Progenitor cell of endocrine pancreas (in vitro differentiated cells): ENCODE data around the gene HIRA. TPM values are rescaled to one million over a fixed set of nuclear protein-coding genes. Genes with fewer than 3 reads are reported as not detected.
"Not testable (repeated sequence)": the region's sequence is repeated elsewhere in the genome, so short reads cannot be mapped to it uniquely, and the experiment has no call there.

ENCODE experiments used
- DNase-seq: peaks from one replicate; pipeline ENCODE4 v3.0.0; 2021; ENCODE audit warnings: low spot score; ENCODE audit not compliant: unreplicated experiment
- H3K27ac Mint-ChIP-seq: 2 replicates; pipeline ENCODE4 v1.8.0; 2021; ENCODE audit warnings: mild to moderate bottlenecking, moderate library complexity, mixed read lengths
- H3K27me3 Mint-ChIP-seq: 2 replicates; pipeline ENCODE4 v1.8.0; 2021; ENCODE audit warnings: mixed read lengths
- H3K36me3 Mint-ChIP-seq: 2 replicates; pipeline ENCODE4 v1.8.0; 2022; ENCODE audit warnings: mixed read lengths; ENCODE audit not compliant: insufficient read depth
- H3K4me1 Mint-ChIP-seq: 2 replicates; pipeline ENCODE4 v1.8.0; 2021; ENCODE audit warnings: low read depth, mixed read lengths
- H3K4me3 Mint-ChIP-seq: 2 replicates; pipeline ENCODE4 v1.8.0; 2021; ENCODE audit warnings: low read depth, mild to moderate bottlenecking, moderate library complexity, mixed read lengths
- H3K9me3 Mint-ChIP-seq: 2 replicates; pipeline ENCODE4 v1.8.0; 2021; ENCODE audit warnings: low read depth, mixed read lengths
- CTCF ChIP-seq: fragments of 200-600 bp; sonication (generic); IDR thresholded peaks from one replicate; pipeline ENCODE4 v1.5.0; 2021; ENCODE audit warnings: antibody characterized with exemption, mild to moderate bottlenecking; ENCODE audit not compliant: unreplicated experiment
- total RNA-seq: library from RNA; stranded (reverse); gene quantifications from 2 replicates; pipeline ENCODE4 v1.2.1, GENCODE V29; 2021

The HIRA gene
- total RNA-seq, 1 donor from 2014 or later = 45.3 TPM

DNA sequence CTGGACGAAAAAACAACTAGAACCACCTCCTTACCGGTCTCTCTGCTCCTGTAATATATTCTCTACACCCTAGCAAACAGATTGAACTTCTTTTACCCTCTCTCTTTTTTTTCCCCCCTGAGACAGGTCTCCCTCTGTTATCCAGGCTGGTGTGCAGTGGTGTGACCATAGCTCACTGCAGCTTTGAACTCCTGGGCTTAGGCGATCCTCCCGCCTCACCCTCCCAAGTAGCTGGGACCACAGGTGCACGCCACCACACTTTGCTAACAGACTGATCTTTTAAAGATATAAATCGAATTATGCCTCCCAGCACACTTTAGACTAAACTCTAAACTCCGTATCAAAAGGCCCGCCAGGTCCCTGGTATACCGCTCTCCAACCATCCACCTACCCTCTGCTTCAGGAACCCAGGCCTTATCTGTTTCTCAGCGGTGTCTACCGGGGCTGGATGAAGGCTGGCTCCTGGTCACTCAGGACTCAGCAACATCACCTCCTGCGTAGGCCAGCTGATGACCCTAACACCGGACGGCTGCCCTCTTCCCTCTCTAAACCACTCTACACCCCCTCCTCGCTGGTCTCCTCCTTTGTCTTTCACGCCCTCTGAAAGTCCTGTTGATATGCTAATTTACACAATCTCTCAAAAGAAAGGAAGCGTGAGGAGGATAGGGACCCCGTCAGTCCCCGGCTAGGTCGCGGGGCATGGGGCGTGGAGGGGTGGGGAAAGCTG is 15.2 kb upstream of the HIRA start:
- Mint-ChIP-seq H3K9me3 (no peaks in the 10 kb centered on the region), H3K27ac (peak overlapping the region; percentile 98), H3K4me3 (peak overlapping the region; percentile 96), H3K36me3 (peaks cover 4% of the 10 kb centered on the region), H3K4me1 (peaks cover 18% of the 10 kb centered on the region), H3K27me3 (no peaks in the 10 kb centered on the region)
- no peak for DNase-seq
- TF ChIP-seq CTCF = no peak

DNA sequence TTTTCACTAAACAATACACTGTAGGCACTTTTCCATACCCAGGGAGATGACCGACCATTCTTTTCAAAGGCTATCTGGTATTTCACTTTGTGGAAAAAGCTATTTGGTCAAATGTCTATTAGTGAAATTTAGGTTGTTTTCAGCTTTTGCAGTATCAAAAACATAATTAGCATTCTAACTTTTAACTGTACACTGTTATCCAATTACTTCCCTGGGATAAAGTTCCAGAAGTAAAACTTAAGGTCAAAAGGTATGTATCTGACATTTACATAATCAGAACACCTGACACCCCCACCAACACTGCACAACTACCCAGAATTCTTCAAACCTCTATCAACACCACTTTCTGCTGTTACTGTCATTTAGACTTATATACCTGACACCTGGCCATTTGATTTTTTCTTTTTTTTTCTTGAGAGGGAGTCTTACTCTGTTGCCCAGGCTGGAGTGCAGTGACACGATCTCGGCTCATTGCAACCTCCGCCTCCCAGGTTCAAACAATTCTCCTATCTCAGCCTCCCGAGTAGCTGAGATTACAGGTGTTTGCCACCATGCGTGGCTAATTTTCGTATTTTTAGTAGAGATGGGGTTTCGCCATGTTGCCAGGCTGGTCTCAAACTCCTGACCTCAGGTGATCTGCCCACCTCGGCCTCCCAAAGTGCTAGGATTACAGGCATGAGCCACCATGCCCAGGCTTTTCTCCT is 13.9 kb upstream of the HIRA start:
- H3K9me3 Mint-ChIP-seq, DNase-seq, H3K27ac Mint-ChIP-seq, H3K27me3 Mint-ChIP-seq, H3K36me3 Mint-ChIP-seq: not testable (repeated sequence)
- Mint-ChIP-seq H3K4me1 (peaks cover 18% of the 10 kb centered on the region), H3K4me3 (peak overlapping the region; percentile 50)

DNA sequence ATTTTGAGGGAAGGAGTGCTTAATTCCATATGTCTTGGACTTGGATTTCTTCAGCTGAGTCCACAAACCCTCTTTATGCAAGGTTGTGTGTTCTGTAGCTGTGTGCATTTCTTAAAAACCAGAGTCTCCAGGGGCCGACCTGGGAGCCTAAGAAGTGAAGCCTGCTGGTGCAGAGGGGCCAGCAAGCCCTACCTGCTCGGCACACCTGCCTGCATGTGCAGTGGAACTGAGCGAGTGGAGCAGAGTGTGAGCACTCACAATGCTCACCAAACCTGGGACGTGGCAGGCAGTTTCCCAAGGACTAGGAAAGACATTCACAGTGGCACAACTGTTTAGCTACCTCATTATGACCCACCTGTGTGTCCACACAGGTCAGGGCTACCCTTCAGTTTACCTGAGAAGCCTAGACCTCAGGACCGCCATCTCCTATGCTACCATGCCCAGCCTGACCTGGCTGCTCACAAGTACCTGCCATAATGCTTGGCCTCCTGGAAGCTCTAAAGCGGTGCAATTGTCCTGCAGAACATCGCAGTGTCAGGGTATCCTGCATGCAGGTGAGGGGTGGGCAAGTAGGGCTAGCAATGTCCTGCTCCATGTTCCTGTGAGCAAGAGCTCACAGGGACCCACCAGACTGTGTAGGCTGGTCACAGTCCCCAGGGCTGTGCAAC is 12.1 kb upstream of the HIRA start:
- no peak for DNase-seq
- Mint-ChIP-seq H3K4me3 (no peak overlapping the region), H3K4me1 (peaks cover 18% of the 10 kb centered on the region), H3K36me3 (peaks cover 3% of the 10 kb centered on the region), H3K27me3 (no peaks in the 10 kb centered on the region), H3K9me3 (no peaks in the 10 kb centered on the region), H3K27ac (no peak overlapping the region)
- no peak for TF ChIP-seq CTCF

DNA sequence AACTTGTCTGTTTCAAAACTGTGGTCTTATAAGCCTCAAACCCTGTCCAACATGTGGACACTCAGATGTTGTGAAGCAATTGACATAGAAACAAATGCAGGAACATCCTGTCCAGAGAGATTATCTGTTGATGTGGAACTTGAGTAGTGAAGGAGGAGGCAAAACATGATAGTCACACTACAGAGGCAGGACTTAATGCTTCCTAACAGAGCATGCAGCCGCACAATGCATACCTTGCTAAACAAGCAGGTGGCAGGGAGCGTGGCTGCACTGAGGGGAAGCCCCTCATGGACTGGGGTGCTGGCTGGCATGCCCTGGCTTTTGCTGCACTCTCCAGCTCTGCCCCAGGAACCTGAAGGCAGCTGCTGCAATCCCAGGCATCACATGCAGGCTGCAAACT is 10.6 kb upstream of the HIRA start:
- H3K4me3 Mint-ChIP-seq = no peak overlapping the region
- H3K27me3 Mint-ChIP-seq = no peaks in the 10 kb centered on the region
- DNase-seq = no peak
- peaks cover 14% of the 10 kb centered on the region for H3K4me1 Mint-ChIP-seq
- H3K36me3 Mint-ChIP-seq = peaks cover 7% of the 10 kb centered on the region
- H3K9me3 Mint-ChIP-seq = no peaks in the 10 kb centered on the region
- TF ChIP-seq CTCF = no peak
- H3K27ac Mint-ChIP-seq = peak overlapping the region; percentile 69

- Mint-ChIP-seq H3K4me3 (no peak overlapping the region), H3K9me3 (no peaks in the 10 kb centered on the region), H3K4me1 (peaks cover 4% of the 10 kb centered on the region), H3K36me3 (peaks cover 6% of the 10 kb centered on the region), H3K27ac (peak overlapping the region; percentile 24), H3K27me3 (no peaks in the 10 kb centered on the region)
- no peak for TF ChIP-seq CTCF
- no peak for DNase-seq
Observed at GRCh38 chr22:19440411-19441195, 9.1 kb upstream of the HIRA start.
